IMR-90 (cell line): ENCODE measurements around the gene SOWAHD. TPM values are rescaled to one million over a fixed set of nuclear protein-coding genes. Genes with fewer than 3 reads are reported as not detected.
A peak's percentile ranks its signal among the peaks of the same experiment; 100 is the strongest.

Experiments used
- ATAC-seq: fragments of 200-7000 bp; cut with Tn5 transposase; 2 replicates; pipeline ENCODE4 v1.9.1; 2020; ENCODE audit warnings: low read depth, mild to moderate bottlenecking, moderate library complexity
- BruUV-seq: library from RNA; stranded (reverse); fragments of 400-500 nt; replicated peaks from 2 replicates; lab custom pipeline; 2021; lab: Mats Ljungman, UMichigan
- CTCF ChIA-PET: fragments of 300-600 bp; formaldehyde crosslinking; extraction: SDS; loops from one replicate; lab custom pipeline; 2021; ENCODE audit warnings: antibody characterized with exemption; lab: Yijun Ruan, JAX
- POLR2A ChIA-PET: fragments of 300-600 bp; sonication (Branson Sonifier 250); formaldehyde crosslinking; loops from one replicate; lab custom pipeline; 2022; ENCODE audit warnings: antibody characterized with exemption; ENCODE audit not compliant: unreplicated experiment; lab: Charles Lee
- DNase-seq: peaks from one replicate; pipeline ENCODE4 v3.0.0; 2013
- H2AFZ ChIP-seq: replicated peaks from 2 replicates; pipeline ENCODE3; 2013; ENCODE audit warnings: low read length, mild to moderate bottlenecking; ENCODE audit not compliant: poor library complexity
- H2AK5ac ChIP-seq: 2 replicates; pipeline ENCODE4 v1.6.1; 2013; ENCODE audit warnings: low read depth, low read length, inconsistent platforms
- H2AK9ac ChIP-seq: replicated peaks from 2 replicates; pipeline ENCODE3; 2013; ENCODE audit warnings: mild to moderate bottlenecking, low read depth, low read length, moderate library complexity; ENCODE audit not compliant: poor library complexity
- H2BK120ac ChIP-seq: 2 replicates; pipeline ENCODE4 v1.6.1; 2013; ENCODE audit warnings: low read depth, low read length, inconsistent platforms
- H2BK15ac ChIP-seq: 3 replicates; pipeline ENCODE4 v1.6.1; 2013; ENCODE audit warnings: low read depth, low read length, inconsistent platforms
- H2BK20ac ChIP-seq: 2 replicates; pipeline ENCODE4 v1.6.1; 2013; ENCODE audit warnings: low read depth, mild to moderate bottlenecking, inconsistent platforms, low read length, moderate library complexity
- H2BK5ac ChIP-seq: 2 replicates; pipeline ENCODE4 v1.6.1; 2013; ENCODE audit warnings: mild to moderate bottlenecking, low read depth, low read length, inconsistent platforms; ENCODE audit not compliant: poor library complexity, severe bottlenecking
- H3K14ac ChIP-seq: replicated peaks from 2 replicates; pipeline ENCODE4 v1.6.1; 2013; ENCODE audit warnings: low read depth, low read length, inconsistent platforms
- H3K18ac ChIP-seq: 2 replicates; pipeline ENCODE4 v1.6.1; 2013; ENCODE audit warnings: low read depth, low read length, control low read depth
- H3K23ac ChIP-seq: 2 replicates; pipeline ENCODE4 v1.6.1; 2013; ENCODE audit warnings: low read depth, low read length, inconsistent platforms
- H3K27ac ChIP-seq: 2 replicates; pipeline ENCODE4 v1.5.1; 2013; ENCODE audit warnings: mild to moderate bottlenecking, control low read depth, low read length; ENCODE audit not compliant: insufficient read depth
- H3K27me3 ChIP-seq: 2 replicates; pipeline ENCODE4 v1.6.1; 2013; ENCODE audit warnings: low read length; ENCODE audit not compliant: control insufficient read depth, insufficient read depth
- H3K36me3 ChIP-seq: 2 replicates; pipeline ENCODE4 v1.6.1; 2013; ENCODE audit warnings: low read length, mixed read lengths; ENCODE audit not compliant: control insufficient read depth, insufficient read depth
- H3K4ac ChIP-seq: 2 replicates; pipeline ENCODE4 v1.6.1; 2013; ENCODE audit warnings: low read depth, low read length, inconsistent platforms
- H3K4me1 ChIP-seq: 2 replicates; pipeline ENCODE4 v1.6.1; 2013; ENCODE audit warnings: low read length, mixed read lengths; ENCODE audit not compliant: control insufficient read depth, insufficient read depth
- H3K4me2 ChIP-seq: 2 replicates; pipeline ENCODE4 v1.6.1; 2013; ENCODE audit warnings: low read depth, mild to moderate bottlenecking, control low read depth, low read length, moderate library complexity
- H3K4me3 ChIP-seq: 2 replicates; pipeline ENCODE4 v1.5.1; 2013; ENCODE audit warnings: low read depth, mild to moderate bottlenecking, control low read depth, low read length, moderate library complexity; ENCODE audit not compliant: insufficient read depth
- H3K56ac ChIP-seq: 2 replicates; pipeline ENCODE4 v1.6.1; 2013; ENCODE audit warnings: low read length, inconsistent platforms; ENCODE audit not compliant: insufficient read depth; ENCODE audit errors: extremely low read depth
- H3K79me1 ChIP-seq, 2 experiments: 2 replicates each; pipeline ENCODE4 v1.6.1; 2013; ENCODE audit warnings: low read length in 2 of 2, inconsistent platforms in 1 of 2, low read depth in 1 of 2
- H3K9ac ChIP-seq: 2 replicates; pipeline ENCODE4 v1.6.1; 2013; ENCODE audit warnings: low read depth, low read length, control low read depth
- H3K9me1 ChIP-seq: 2 replicates; pipeline ENCODE4 v1.6.1; 2013; ENCODE audit warnings: low read length, inconsistent platforms; ENCODE audit not compliant: insufficient read depth
- H3K9me3 ChIP-seq: 2 replicates; pipeline ENCODE4 v1.6.1; 2013; ENCODE audit warnings: low read length; ENCODE audit not compliant: control insufficient read depth, insufficient read depth
- H4K20me1 ChIP-seq: 2 replicates; pipeline ENCODE4 v1.6.1; 2013; ENCODE audit warnings: low read length, inconsistent platforms; ENCODE audit not compliant: insufficient read depth
- H4K5ac ChIP-seq: 2 replicates; pipeline ENCODE4 v1.6.1; 2013; ENCODE audit warnings: mild to moderate bottlenecking, low read depth, low read length, control low read depth
- H4K8ac ChIP-seq, 2 experiments: 2 replicates each; pipeline ENCODE4 v1.6.1; 2013; ENCODE audit warnings: low read depth in 2 of 2, low read length in 2 of 2, control low read depth in 1 of 2, inconsistent platforms in 1 of 2
- H4K91ac ChIP-seq: 2 replicates; pipeline ENCODE4 v1.6.1; 2013; ENCODE audit warnings: low read depth, low read length, inconsistent platforms; ENCODE audit not compliant: insufficient read depth
- CEBPB ChIP-seq: IDR thresholded peaks from 2 replicates; pipeline ENCODE4 v1.6.1; 2012; ENCODE audit warnings: low read depth, low read length, improper control_type of control experiment
- MAFK ChIP-seq: IDR thresholded peaks from 2 replicates; pipeline ENCODE4 v1.6.1; 2012; ENCODE audit warnings: low read depth, low read length, improper control_type of control experiment
- MAZ ChIP-seq: IDR thresholded peaks from 2 replicates; pipeline ENCODE4 v1.6.1; 2012; ENCODE audit warnings: low read depth, mild to moderate bottlenecking, low read length, improper control_type of control experiment, moderate library complexity, borderline replicate concordance
- NFE2L2 ChIP-seq: fragments of 150-350 bp; IDR thresholded peaks from 2 replicates; pipeline ENCODE4 v1.6.1; 2016; ENCODE audit warnings: low read depth, mild to moderate bottlenecking, low read length
- POLR2A ChIP-seq: IDR thresholded peaks from 2 replicates; pipeline ENCODE4 v1.6.1; 2012; ENCODE audit warnings: mild to moderate bottlenecking, low read depth, low read length
- RCOR1 ChIP-seq: IDR thresholded peaks from 2 replicates; pipeline ENCODE4 v1.6.1; 2012; ENCODE audit warnings: mild to moderate bottlenecking, low read length, improper control_type of control experiment; ENCODE audit not compliant: insufficient replicate concordance
- RFX5 ChIP-seq: IDR thresholded peaks from 2 replicates; pipeline ENCODE4 v1.8.0; 2012; ENCODE audit warnings: low read depth, mild to moderate bottlenecking, low read length, moderate library complexity
- SMC3 ChIP-seq: fragments of 150-350 bp; IDR thresholded peaks from 2 replicates; pipeline ENCODE4 v1.6.1; 2016; ENCODE audit warnings: low read depth, mild to moderate bottlenecking, antibody characterized with exemption, low read length, moderate library complexity
- WGBS, 2 experiments: methylation state at CpG; one replicate each; pipeline versions ENCODE4 v1.1.5 to v1.1.7; 2013; ENCODE audit warnings: missing lambda C conversion rate in 2 of 2; ENCODE audit not compliant: insufficient read length in 1 of 2; ENCODE audit errors: extremely low coverage in 2 of 2; 5-methylcytosine and 5-hydroxymethylcytosine counted together
- dilution Hi-C: fragments of 300-500 bp; cut with HindIII; formaldehyde crosslinking; loops from one replicate; pipeline ENCODE4 v1.14.3; 2018; ENCODE audit warnings: low sequenced_read_pairs; ENCODE audit not compliant: unreplicated experiment
- in situ Hi-C: fragments of 300-500 bp; cut with MboI; formaldehyde crosslinking; loops from 3 replicates; pipeline ENCODE4 v1.14.3; 2019; ENCODE audit warnings: low sequenced_read_pairs, inconsistent platforms, mixed read lengths
- intact Hi-C: fragments of 100-400 bp; cut with micrococcal nuclease; formaldehyde crosslinking; loops from 2 replicates; pipeline ENCODE4 v1.10.0; 2022
- polyA plus RNA-seq, 3 experiments: library from polyadenylated mRNA; depleted of rRNA; stranded (reverse); fragments of >200 nt; gene quantifications; 2 replicates each; pipeline ENCODE4 v1.2.3, GENCODE V29; 2012; ENCODE audit warnings: low replicate concordance in 1 of 3
- total RNA-seq: library from RNA; depleted of rRNA; stranded (reverse); fragments of >200 nt; gene quantifications from 2 replicates; pipeline ENCODE4 v1.2.3, GENCODE V29; 2012

Gene SOWAHD
- total and polyA plus RNA-seq, 2 of the 4 experiments (the other 2 are of a cell fraction) = 0.17 to 0.18 TPM

DNA sequence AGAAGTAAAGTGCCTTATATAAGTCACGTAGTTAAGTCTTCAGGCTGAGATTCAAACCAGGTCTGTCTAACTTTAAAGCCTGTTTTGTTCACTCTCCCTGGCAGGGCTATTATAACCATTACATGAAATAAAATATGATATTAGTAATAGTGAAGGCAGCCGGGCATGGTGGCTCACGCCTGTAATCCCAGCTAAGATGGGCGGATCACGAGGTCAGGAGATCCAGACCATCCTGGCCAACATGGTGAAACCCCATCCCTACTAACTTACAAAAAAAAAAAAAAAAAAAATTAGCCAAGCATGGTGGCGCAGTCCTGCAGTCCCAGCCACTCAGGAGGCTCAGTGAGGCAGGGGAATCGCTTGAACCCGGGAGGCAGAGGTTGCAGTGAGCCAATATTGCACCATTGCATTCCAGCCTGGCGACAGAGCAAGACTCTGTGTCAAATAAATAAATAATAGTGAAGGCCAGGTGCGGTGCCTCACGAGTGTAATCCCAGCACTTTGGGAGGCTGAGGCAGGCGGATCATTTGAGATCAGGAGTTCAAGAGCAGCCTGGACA lies 22.1 kb upstream of the SOWAHD start:
- Histone ChIP-seq H3K9ac (no peak overlapping the region), H2BK120ac (no peak overlapping the region), H4K91ac (no peak overlapping the region), H2AK9ac (no peak overlapping the region), H2AK5ac (no peak overlapping the region), H2BK20ac (no peak overlapping the region), H3K4me2 (no peak overlapping the region), H3K27ac (no peak overlapping the region), H3K9me3 (no peaks in the 10 kb centered on the region), H3K9me1 (no peaks in the 10 kb centered on the region), H2BK15ac (no peak overlapping the region), H3K79me1 (no peaks in the 10 kb centered on the region), H3K18ac (no peak overlapping the region), H3K27me3 (peaks cover 3% of the 10 kb centered on the region; the same call in 1 of the 2 replicates), H2BK5ac (no peak overlapping the region), H3K4me1 (peaks cover 5% of the 10 kb centered on the region; the same call in 1 of the 2 replicates), H3K4ac (no peak overlapping the region), H3K4me3 (no peak overlapping the region), H4K5ac (no peak overlapping the region), H2AFZ (no peak overlapping the region), H4K20me1 (no peaks in the 10 kb centered on the region), H3K14ac (no peak overlapping the region), H3K56ac (no peak overlapping the region), H3K23ac (no peak overlapping the region), H3K36me3 (no peaks in the 10 kb centered on the region), H4K8ac (no peak overlapping the region)
- in situ Hi-C loops (loop anchor here (25.0 kb wide), 1 partner anchor 224 kb away; no protein-coding TSS in a partner anchor), dilution Hi-C loops (no loop called here), intact Hi-C loops (no loop called here)
- no peak for ATAC-seq
- POLR2A ChIA-PET = no interaction called here
- DNase-seq = peak; percentile 9
- whole genome bisulfite sequencing, 2 experiments = no CpG with 5 or more reads among the region's 12 CpGs
- TF ChIP-seq POLR2A (no peak), MAFK (no peak), MAZ (no peak), NFE2L2 (no peak), RFX5 (no peak), RCOR1 (no peak), SMC3 (no peak), CEBPB (no peak)
- CTCF ChIA-PET = interaction anchor here (1.1 kb wide), 1 partner anchor 220 kb away, joined by 3 read pairs; no protein-coding TSS in a partner anchor
- no TSS peak for BruUV-seq
